Measurements from ENCODE around the gene OBSCN.

The OBSCN gene

GRCh38 chr1:228168563-228169270 is 39.1 kb upstream of the OBSCN start:
- Histone ChIP-seq H3K4me2 (ENCODE audit: low read depth, low read length, poor library complexity, severe bottlenecking) (peak overlapping the region; percentile 98), H3K9me3 (ENCODE audit: insufficient read depth, low read depth, low read length) (no peaks in the 10 kb centered on the region), H3K4me1 (ENCODE audit: insufficient read depth, low read length, poor library complexity, severe bottlenecking) (peaks cover 33% of the 10 kb centered on the region), H4K20me1 (ENCODE audit: insufficient read depth, low read length, poor library complexity, severe bottlenecking) (peaks cover 9% of the 10 kb centered on the region), H3K36me3 (ENCODE audit: insufficient read depth, low read length) (no peaks in the 10 kb centered on the region), H2AFZ (ENCODE audit: low read length) (no peak overlapping the region), H3K27me3 (ENCODE audit: insufficient read depth, low read length, poor library complexity, severe bottlenecking) (no peaks in the 10 kb centered on the region), H3K9ac (ENCODE audit: low read depth, low read length, poor library complexity, severe bottlenecking) (peak overlapping the region; percentile 0), H3K79me2 (ENCODE audit: insufficient read depth, low read length) (peaks cover 55% of the 10 kb centered on the region), H3K9me2 (replicated peaks; ENCODE audit: low read depth, low read length) (no peaks in the 10 kb centered on the region), H3F3A (ENCODE audit: low read depth) (no peaks in the 10 kb centered on the region), H3K4me3 (ENCODE audit: low read length, poor library complexity, severe bottlenecking) (no peak overlapping the region)
- no peak for TF ChIP-seq CTCF (conservative IDR thresholded peaks at IDR 0.05; ENCODE audit: low read length)
- TF ChIP-seq EZH2phosphoT487 (IDR thresholded peaks at IDR 0.05; ENCODE audit: borderline replicate concordance): no peak

GRCh38 chr1:228169345-228169744 is 38.5 kb upstream of the OBSCN start:
- Histone ChIP-seq H3K4me3 (ENCODE audit: low read length, poor library complexity, severe bottlenecking) (no peak overlapping the region), H2AFZ (ENCODE audit: low read length) (no peak overlapping the region), H3F3A (ENCODE audit: low read depth) (no peaks in the 10 kb centered on the region), H3K9me2 (replicated peaks; ENCODE audit: low read depth, low read length) (no peaks in the 10 kb centered on the region), H3K27me3 (ENCODE audit: insufficient read depth, low read length, poor library complexity, severe bottlenecking) (no peaks in the 10 kb centered on the region), H4K20me1 (ENCODE audit: insufficient read depth, low read length, poor library complexity, severe bottlenecking) (peaks cover 9% of the 10 kb centered on the region), H3K4me1 (ENCODE audit: insufficient read depth, low read length, poor library complexity, severe bottlenecking) (peaks cover 33% of the 10 kb centered on the region), H3K79me2 (ENCODE audit: insufficient read depth, low read length) (peaks cover 56% of the 10 kb centered on the region), H3K9me3 (ENCODE audit: insufficient read depth, low read depth, low read length) (no peaks in the 10 kb centered on the region), H3K4me2 (ENCODE audit: low read depth, low read length, poor library complexity, severe bottlenecking) (no peak overlapping the region), H3K9ac (ENCODE audit: low read depth, low read length, poor library complexity, severe bottlenecking) (no peak overlapping the region), H3K36me3 (ENCODE audit: insufficient read depth, low read length) (no peaks in the 10 kb centered on the region)
- TF ChIP-seq EZH2phosphoT487 (IDR thresholded peaks at IDR 0.05; ENCODE audit: borderline replicate concordance): no peak

DNA sequence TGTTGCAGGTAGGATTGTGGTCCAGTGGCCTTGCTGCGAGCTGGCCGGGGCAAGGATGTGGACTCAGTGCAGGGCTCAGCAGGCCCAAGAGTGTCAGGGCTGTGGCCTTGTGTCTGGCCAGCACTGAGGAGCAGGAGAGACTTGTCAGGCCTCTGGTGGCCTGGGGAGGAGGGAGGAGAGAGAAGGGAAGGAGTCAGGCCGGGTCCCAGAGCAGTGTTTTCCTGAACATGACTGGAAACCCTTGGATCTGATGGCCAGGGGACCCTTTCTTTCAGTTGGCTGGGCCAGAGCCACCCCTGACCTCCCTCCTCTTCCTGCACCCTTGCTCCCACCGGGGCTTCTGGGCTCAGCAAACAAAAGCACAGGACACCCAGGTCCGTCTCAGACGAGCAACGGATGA is 37.2 kb upstream of the OBSCN start:
- no peak overlapping the region for H2AFZ ChIP-seq (ENCODE audit: low read length)
- H3K4me1 ChIP-seq (ENCODE audit: insufficient read depth, low read length, poor library complexity, severe bottlenecking): peaks cover 26% of the 10 kb centered on the region
- H3K79me2 ChIP-seq (ENCODE audit: insufficient read depth, low read length): peaks cover 56% of the 10 kb centered on the region
- TF ChIP-seq EZH2phosphoT487 (IDR thresholded peaks at IDR 0.05; ENCODE audit: borderline replicate concordance) (no peak), CTCF (conservative IDR thresholded peaks at IDR 0.05; ENCODE audit: low read length) (no peak)
- peaks cover 9% of the 10 kb centered on the region for H4K20me1 ChIP-seq (ENCODE audit: insufficient read depth, low read length, poor library complexity, severe bottlenecking)
- H3K4me3 ChIP-seq (ENCODE audit: low read length, poor library complexity, severe bottlenecking): no peak overlapping the region
- peaks cover 11% of the 10 kb centered on the region; the same call in 1 of the 2 replicates for H3K36me3 ChIP-seq (ENCODE audit: insufficient read depth, low read length)
- H3K27me3 ChIP-seq (ENCODE audit: insufficient read depth, low read length, poor library complexity, severe bottlenecking): no peaks in the 10 kb centered on the region
- H3F3A ChIP-seq (ENCODE audit: low read depth): no peaks in the 10 kb centered on the region
- no peak overlapping the region for H3K4me2 ChIP-seq (ENCODE audit: low read depth, low read length, poor library complexity, severe bottlenecking)
- H3K9ac ChIP-seq (ENCODE audit: low read depth, low read length, poor library complexity, severe bottlenecking): no peak overlapping the region
- no peaks in the 10 kb centered on the region for H3K9me2 ChIP-seq (replicated peaks; ENCODE audit: low read depth, low read length)
- no peaks in the 10 kb centered on the region for H3K9me3 ChIP-seq (ENCODE audit: insufficient read depth, low read depth, low read length)
